GM18861 (cell line): Measurements from ENCODE around the gene RBBP7.
A peak's percentile ranks its signal among the peaks of the same experiment; 100 is the strongest.

Source experiments
- ATAC-seq: cut with Tn5 transposase; IDR thresholded peaks from one replicate; pipeline ENCODE4 v1.9.1; 2021; ENCODE audit not compliant: unreplicated experiment

The RBBP7 gene

GRCh38 chrX:16867947-16868346 is 2.2 kb downstream of the RBBP7 start:
- ATAC-seq: no peak

DNA sequence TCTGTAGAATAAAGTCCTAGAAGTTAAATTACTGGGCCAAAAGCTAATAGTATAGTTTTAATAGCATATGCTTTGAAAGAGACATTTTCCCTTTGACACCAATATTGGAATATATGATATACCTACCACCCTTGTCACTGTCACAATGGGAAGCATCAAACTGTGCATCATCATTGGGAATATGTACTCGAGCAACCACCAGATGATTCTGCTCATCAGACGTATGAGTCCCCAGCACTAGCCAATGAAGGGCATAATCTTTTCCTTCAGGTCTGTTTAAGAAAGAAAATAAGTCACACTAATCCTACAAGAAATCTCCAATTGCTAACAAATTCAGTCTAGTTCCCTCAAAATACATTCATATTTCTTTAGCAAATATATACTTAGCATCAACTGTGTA is 7.3 kb downstream of the RBBP7 start:
- no peak for ATAC-seq

DNA sequence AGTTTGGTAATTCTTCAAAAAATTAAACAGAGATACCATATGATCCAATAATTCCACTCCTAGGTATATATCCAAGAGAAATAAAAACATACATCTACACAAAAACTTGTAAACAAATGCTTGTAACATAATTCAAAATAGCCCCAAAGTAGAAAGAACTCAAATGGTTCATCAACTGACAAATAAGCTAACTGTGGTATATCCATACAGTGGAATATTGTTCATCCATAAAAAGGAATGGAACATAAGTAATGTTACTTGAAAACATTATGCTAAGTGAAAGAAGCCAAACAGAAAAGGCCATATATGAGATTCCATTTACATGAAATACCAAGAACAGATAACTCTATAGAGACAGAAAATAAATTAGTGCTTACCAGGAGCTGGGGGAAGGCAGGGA is 13.4 kb downstream of the RBBP7 start:
- no peak for ATAC-seq

GRCh38 chrX:16856076-16856404 is 14.1 kb downstream of the RBBP7 start:
- ATAC-seq: peak; percentile 45

- ATAC-seq: peak; percentile 13
Measured at GRCh38 chrX:16855363-16856075, 14.6 kb downstream of the RBBP7 start.

DNA sequence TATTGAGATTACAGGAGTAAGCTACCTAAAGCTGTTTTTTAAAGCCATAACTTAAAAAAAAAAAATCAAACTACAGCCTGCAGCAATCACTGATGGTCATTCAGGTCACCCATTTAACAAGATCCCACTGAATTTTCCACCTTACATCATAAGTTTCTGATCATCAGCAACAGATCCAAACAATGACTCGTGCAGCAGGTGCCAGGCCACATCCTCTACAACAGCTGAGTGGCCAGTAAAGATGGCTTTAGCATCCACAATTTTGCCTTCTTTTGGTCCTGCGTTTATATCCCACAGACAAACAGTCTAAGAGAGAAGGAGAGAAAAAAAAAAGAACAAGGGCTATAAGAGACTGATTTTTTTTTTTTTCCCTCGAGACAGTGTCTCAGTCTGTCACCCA is 16.6 kb downstream of the RBBP7 start:
- ATAC-seq: no peak

- no peak for ATAC-seq
Measured at GRCh38 chrX:16852617-16853179, 17.5 kb downstream of the RBBP7 start.

GRCh38 chrX:16851827-16852226 is 18.3 kb downstream of the RBBP7 start:
- no peak for ATAC-seq

- no peak for ATAC-seq
Measured at GRCh38 chrX:16851421-16851820, 18.7 kb downstream of the RBBP7 start.

GRCh38 chrX:16848541-16848940 is 21.6 kb downstream of the RBBP7 start:
- ATAC-seq: no peak

DNA sequence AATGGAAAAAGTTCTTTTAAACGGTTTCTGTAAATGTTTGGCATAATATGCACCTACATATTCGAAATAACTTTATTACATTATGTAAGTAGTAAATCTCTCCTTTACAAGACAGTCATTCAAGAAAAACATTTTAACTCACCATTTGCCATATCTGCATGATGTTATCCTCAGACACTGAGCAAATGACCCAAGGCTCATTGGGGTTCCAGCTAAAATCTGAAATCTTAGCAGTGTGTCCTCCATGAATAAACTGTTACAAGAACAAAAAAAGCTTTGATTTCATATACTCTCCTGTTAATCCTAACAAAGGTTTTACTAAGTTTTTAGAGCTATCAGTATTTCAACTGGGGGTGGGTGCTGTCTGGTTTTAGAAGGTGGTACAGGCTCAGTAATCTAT is 24.5 kb downstream of the RBBP7 start:
- no peak for ATAC-seq

GRCh38 chrX:16843208-16843909 is 26.8 kb downstream of the RBBP7 start:
- no peak for ATAC-seq

DNA sequence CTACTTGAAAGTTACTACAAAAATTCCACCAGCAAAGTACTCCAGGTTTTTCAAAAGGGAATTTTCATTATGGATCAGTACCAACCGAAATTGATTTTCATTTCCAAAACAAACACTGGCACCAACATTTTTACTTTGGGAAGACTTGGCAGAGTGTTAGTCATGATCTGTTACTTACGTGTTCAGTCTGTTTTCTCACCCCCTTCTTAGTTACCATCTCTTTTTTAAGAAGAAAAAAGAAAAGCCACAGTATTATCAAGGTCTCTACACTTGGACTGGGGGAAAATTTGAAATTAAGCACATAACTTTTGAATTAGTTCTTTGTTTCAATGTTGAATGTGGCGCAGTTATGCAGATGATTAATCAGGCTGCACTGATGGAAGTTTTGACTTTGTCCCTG is 27.5 kb downstream of the RBBP7 start:
- ATAC-seq: no peak

DNA sequence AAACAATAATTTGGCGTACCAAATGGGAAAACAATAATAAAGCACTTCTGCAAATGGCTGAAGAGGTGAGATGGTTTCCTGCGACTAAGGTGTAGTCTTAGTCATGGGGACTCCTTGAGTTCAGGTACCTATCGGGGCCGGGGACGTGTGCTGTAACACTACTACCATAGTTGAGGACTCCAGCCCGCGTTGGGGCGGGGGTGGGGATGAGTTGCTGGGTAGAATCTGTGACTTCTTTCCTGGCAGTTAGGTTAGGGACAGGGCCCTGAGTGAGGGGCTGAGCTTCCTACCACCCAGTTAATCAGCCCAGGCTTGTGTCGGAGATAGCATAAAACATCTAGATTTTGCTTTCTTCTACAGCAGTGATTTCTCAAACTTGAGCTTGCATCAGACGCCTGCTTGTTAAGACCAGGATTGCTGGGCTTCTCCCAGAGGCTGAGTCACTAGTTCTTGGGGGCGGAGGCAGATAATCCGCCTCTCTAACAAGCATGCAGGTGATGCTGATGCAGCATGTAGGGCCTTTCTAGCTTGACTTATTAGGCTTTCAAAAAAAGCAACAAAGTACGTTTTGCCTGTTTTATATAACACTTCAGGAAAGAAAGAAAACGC is 30.2 kb downstream of the RBBP7 start:
- ATAC-seq: no peak

- no peak for ATAC-seq
Measured at GRCh38 chrX:16839219-16839851, 30.8 kb downstream of the RBBP7 start.

GRCh38 chrX:16838202-16839066 is 31.7 kb downstream of the RBBP7 start:
- ATAC-seq: no peak

- no peak for ATAC-seq
Measured at GRCh38 chrX:16836371-16836770, 33.8 kb downstream of the RBBP7 start.

GRCh38 chrX:16834806-16835205 is 35.4 kb downstream of the RBBP7 start:
- ATAC-seq: no peak

GRCh38 chrX:16832301-16832700 is 37.9 kb downstream of the RBBP7 start:
- ATAC-seq: no peak

- ATAC-seq: no peak
Measured at GRCh38 chrX:16828124-16828908, 41.8 kb downstream of the RBBP7 start.
